ENCODE measurements around the gene CHFR. TPM values are rescaled to one million over a fixed set of nuclear protein-coding genes. Genes with fewer than 3 reads are reported as not detected.

Gene CHFR
- total and polyA plus RNA-seq, 2 experiments from 2014 or later: 23.0 to 42.7 TPM

GRCh38 chr12:132874175-132874574 lies 13.2 kb downstream of the CHFR start:
- Mint-ChIP-seq H3K27me3 (ENCODE audit: insufficient read depth, low read depth, poor library complexity) (no peaks in the 10 kb centered on the region), H3K4me1 (no peaks in the 10 kb centered on the region), H3K36me3 (ENCODE audit: low read depth) (peaks cover 40% of the 10 kb centered on the region), H3K4me3 (no peak overlapping the region), H3K9me3 (no peaks in the 10 kb centered on the region), H3K27ac (0 out of 2 replicates have a peak overlapping the region, but pooled peaks have one; percentile 86)
- Histone ChIP-seq H3K79me2 (replicated peaks; ENCODE audit: insufficient read depth) (peaks cover 3% of the 10 kb centered on the region; the same call in 1 of the 2 replicates), H3K9me2 (ENCODE audit: insufficient read depth) (no peaks in the 10 kb centered on the region), H3K4me2 (no peak overlapping the region), H2AFZ (no peak overlapping the region), H3F3A (replicated peaks; ENCODE audit: low read depth) (0 out of 2 replicates have a peak, but pooled peaks cover 4% of the 10 kb centered on the region), H3K36me3 (ENCODE audit: insufficient read depth) (0 out of 2 replicates have a peak, but pooled peaks cover 20% of the 10 kb centered on the region), H3K27ac (ENCODE audit: low read depth) (no peak overlapping the region; the same call in 1 of the 2 replicates), H3K27me3 (ENCODE audit: insufficient read depth) (no peaks in the 10 kb centered on the region), H4K20me1 (replicated peaks; ENCODE audit: insufficient read depth) (no peaks in the 10 kb centered on the region; the same call in none of the 2 replicates), H3K4me3 (no peak overlapping the region), H3K4me1 (ENCODE audit: insufficient read depth) (no peaks in the 10 kb centered on the region)
- DNase-seq (ENCODE audit: low spot score) (no peak), ATAC-seq (no peak)
- TF ChIP-seq JUNB (IDR thresholded peaks at IDR 0.05; ENCODE audit: unreplicated experiment) (no peak), STAT1 (IDR thresholded peaks at IDR 0.05; ENCODE audit: unreplicated experiment) (no peak), POLR2AphosphoS5 (IDR thresholded peaks at IDR 0.05; ENCODE audit: low read depth) (no peak), CTCF (conservative IDR thresholded peaks at IDR 0.05; ENCODE audit: low read depth in 2 of 2) (no peak), CREB1 (CRISPR knock-in tag; IDR thresholded peaks at IDR 0.05; ENCODE audit: low read depth) (no peak), NANOG (IDR thresholded peaks at IDR 0.05; ENCODE audit: borderline replicate concordance) (no peak), EZH2phosphoT487 (IDR thresholded peaks at IDR 0.05; ENCODE audit: unreplicated experiment) (no peak), ETS1 (IDR thresholded peaks at IDR 0.05) (no peak), ZNF331 (CRISPR knock-in tag; IDR thresholded peaks at IDR 0.05; ENCODE audit: low read depth) (no peak), ZNF114 (CRISPR knock-in tag; IDR thresholded peaks at IDR 0.05) (no peak), EZH2 (IDR thresholded peaks at IDR 0.05; ENCODE audit: low read depth, unreplicated experiment) (no peak), REST (IDR thresholded peaks at IDR 0.05; ENCODE audit: unreplicated experiment) (no peak), ZNF462 (CRISPR knock-in tag; IDR thresholded peaks at IDR 0.05) (no peak)

Measured in GM23338 (cell line).